HG03439 (cell line): Measurements from ENCODE around the gene MSI2.
A peak's percentile ranks its signal among the peaks of the same experiment; 100 is the strongest.
"Not testable (repeated sequence)": the region's sequence is repeated elsewhere in the genome, so short reads cannot be mapped to it uniquely, and the experiment has no call there.

Experiments used
- ATAC-seq: cut with Tn5 transposase; IDR thresholded peaks from one replicate; pipeline ENCODE4 v1.9.1; 2021; ENCODE audit warnings: mild to moderate bottlenecking, moderate library complexity; ENCODE audit not compliant: unreplicated experiment

The MSI2 gene

DNA sequence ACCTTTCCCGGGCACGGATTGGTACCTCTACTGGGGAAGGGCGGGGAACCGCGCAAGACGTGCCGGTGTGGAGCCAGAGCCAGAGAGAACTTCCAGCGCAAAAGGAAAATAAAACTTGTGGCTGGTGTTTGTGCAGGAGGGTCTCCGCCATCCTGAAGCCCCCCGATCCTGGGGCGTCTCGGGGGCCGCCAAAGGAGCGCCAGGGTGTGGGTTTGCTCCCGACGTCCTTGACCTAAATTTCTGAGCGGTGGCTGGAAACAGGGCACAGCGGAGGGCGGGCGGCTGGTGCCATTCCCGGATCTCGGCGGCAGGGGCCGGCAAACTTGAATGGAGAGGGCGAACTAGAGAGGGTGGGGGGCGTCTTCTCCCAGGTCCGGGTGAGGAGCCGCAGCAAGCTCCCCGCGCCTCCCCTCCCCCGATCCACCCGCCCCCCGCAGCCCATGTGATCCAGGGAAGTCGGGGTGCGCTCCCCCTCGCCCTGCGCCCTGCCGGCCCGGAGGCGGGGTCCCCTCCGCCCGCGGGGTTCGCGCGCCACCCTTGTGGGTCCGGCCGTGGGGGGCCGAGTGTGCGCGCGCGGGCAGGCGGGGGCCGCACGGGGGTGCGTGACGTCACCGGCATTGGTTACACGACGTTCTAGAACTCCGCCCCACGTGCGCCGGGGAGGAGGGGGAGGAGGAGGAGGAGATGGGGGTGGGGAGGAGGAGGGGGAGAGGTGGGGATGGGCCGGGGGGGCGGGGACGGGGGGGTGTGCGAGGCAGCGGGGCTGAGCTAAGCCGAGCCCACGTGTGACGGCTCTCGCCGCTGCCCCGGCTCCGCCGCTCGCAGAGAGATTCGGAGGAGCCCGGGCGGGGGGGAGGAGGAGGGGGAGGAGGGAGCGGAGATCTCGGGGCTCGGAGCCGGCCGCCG, at the start of gene MSI2:
TSS of gene MSI2 (plus strand) at position 748 of the 906 bp plus-strand sequence. CDS start 220 bp downstream, outside the sequence.
- ATAC-seq = peak; percentile 71

DNA sequence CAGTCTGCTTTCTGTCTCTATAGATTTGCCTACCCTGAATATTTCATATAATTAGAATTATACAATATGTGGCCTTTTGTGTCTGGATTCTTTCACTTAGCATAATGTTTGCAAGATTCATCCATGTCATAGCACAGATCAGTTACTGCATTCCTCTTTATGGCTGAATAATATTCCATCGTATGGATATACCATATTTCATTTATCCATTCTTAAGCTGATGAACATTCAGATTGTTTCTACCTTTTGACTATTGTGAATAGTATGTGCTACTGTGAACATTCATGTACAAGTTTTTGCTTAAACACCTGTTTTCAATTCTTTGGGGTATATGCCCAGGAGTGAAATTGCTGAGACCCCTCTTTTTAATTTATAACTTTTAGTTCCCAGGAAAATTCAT, 49.4 kb upstream of the MSI2 start:
- no peak for ATAC-seq

DNA sequence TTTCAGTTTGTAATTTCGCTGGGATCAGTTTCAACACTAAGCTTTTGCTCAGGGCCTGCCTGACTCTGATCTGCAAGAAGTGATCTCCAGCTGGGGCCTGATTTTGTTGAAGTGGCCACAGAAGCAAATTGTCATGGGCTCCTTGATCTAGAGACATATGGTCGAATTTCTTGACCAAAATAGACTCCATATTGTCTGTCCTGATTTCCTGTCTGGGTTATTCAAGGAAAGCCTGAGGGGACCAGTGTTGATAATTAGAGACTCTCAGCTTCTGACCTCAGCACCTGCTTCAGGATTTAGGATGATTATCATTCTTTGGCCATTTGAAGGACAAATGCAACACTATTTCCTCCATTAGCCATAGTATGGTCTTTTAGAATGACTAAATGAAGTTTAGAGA, 48.9 kb upstream of the MSI2 start:
- ATAC-seq = no peak

DNA sequence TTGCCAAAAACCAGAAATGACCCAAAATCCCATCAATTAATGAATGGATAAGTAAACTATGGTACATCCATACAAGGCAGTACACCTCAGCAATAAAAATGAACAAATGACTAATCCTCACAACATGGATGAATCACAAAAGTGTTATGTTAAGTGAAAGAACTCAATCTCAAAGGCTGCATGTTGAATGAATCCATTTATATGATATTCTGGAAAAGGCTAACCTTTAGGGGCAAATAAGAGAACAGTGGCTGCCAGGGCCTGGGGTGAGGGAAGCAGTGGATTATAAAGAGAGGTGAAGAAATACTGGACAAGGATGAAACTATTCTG, 46.1 kb upstream of the MSI2 start:
- ATAC-seq = no peak

DNA sequence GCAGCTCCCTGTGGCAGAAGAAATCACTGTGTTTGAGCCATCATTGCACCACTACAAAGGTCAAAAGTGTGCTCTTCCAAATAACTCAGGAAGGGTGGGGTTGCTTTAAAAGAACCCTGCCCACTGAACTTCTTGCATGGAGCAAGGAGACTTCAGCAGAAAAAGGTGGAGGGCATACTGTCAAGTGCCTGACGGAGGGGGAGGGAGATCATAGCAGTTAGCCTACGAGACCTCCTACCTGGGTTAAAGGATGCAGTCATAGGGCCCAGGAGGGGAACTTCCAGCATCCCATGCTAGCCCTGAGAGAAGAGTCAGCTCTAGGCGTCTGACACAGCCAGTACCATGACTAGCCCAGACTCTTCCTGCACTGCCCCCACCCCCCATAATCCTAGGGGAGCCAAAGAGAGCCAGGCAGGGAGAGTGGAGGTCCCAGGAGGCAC, 45.3 kb upstream of the MSI2 start:
- ATAC-seq = no peak

DNA sequence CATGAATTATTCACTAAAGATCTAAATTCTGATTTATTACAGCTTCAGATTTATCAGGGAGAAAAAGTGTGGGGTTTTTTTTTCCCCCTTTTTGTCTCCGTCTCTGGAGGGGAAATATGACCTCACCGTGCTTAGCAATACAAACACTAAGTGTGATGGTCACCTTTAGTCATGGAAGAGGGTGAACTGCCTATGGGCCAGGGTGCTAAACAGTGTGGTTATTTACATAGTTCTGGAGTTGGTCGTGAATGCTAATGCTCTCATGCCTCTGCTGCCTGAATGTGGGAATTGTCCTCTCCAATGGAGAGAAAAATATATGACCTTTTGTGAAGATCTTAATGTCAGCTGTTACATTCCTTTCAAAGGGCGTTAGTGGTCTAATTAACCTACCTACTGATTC, 44.8 kb upstream of the MSI2 start:
- no peak for ATAC-seq

DNA sequence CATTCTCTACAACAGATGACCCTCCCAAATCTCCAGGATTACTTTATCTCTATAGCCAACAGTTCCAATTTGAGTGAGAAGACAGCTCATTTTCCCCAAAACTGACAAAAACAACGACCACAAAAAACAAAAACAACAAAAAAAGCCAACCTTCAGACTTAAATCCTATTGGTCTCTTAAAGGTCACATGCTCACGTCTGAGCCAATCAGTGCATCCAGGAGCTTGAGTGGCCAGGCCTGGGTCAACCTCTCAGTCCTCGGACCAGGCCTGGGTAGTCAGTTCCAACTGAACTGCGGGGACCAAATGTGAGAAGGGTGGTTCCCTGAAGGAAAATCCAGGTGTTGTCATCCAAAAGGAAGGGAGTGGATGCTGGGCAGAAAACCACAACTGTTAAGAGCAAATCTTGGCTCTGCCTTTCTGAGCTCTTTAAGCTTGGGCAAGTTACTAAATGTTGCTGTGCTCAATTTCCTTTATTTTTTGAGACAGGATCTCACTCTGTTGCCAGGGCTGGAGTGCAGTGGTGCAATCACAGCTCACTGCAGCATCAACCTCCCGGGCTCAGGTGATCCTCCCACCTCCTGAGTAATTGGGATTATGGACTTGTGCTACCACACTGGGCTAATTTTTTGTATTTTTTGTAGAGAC, 43.0 kb upstream of the MSI2 start:
- no peak for ATAC-seq

DNA sequence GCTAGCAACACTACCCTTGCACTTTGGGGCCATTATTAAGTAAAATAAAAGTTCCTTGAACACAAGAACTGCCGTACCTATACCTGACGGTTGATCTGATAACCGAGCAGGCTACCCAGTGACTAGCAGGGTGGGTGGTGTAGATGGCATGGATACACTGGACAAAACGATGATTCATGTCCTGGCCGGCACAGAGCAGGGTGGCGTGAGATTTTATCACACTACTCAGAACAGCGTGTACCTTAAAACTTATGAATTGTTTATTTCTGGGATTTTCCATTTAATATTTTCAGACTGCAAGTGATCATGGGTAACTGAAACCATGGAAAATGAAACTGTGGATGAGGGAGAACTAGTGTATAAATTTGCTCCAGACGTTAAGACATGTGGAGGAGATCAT, 41.0 kb upstream of the MSI2 start:
- no peak for ATAC-seq

DNA sequence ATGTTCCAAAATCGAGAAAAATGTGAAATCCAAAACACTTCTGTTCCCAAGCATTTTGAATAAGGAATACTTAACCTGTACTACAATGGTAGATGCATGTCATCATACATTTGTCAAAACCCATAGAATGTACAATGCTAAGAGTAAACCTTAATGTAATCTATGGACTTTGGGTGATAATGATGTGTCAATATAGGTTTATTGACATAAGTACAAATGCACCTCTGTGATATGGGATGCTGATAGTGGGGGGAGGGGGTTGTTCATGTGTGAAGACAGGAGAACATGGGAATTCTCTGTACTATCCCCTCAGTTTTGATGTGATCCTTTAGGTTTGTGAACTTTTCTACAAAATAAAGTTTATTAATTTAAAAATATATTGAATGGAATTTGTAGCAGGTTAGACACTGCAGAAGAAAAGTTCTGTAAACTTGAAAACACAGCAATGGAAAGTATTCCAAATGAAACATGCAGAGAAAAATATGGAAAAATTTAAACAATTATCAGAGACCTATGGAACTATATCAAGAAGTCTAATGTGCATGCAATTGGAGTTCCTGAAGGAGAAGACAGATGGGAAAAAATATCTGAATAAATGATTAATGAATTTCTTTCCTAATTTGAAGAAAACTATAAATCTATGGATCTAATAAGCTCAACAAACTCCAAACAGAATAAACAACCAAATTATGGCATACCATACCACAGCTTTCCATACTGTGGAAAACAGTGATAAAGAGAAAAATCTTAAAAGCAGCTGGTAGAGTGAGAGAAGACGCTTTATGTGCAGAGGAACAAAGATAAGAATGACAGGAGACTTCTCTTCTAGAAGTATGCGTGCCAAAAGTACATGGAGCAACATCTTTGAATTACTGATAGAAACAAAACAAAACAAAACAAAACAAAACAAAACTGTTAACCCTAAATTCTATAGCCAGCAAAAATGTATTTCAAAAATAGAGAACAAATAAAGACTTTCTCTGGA, 34.7 kb upstream of the MSI2 start:
- no peak for ATAC-seq

DNA sequence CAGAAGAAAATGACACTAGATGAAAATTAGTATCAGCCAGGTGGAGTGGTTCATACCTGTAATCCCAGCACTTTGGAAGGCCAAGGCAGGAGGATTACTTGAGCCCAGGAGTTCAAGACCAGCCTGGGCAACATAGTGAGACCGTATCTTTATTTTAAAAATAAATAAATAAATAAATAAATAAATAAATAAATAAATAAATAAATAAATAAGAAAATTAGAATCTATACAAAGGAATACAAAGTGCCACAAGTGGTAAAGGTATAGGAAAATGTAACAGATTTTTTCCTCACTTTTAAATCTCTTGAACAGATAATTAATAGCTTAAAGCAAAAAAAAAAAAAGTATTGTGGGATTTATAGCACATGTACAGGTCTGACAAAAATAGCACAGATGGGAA, 33.9 kb upstream of the MSI2 start:
- not testable (repeated sequence) for ATAC-seq

DNA sequence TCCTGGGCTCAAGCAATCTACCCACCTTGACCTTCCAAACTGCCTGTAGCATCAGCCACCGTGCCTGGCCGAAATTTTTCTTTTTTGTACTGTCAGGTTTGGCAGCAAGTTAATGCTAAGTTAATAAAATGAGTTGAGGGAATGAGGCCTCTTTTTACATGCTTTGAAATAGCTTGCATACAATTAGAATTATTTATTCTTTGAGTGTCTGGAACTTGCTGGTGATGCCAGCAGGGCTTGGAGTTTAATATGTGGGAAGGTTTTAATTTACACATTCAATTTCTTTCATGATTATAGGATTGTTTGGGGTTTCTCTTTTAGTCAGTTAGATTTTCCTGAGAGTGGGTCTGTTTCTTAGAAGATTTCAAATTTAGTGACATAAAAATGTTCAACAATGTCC, 31.2 kb upstream of the MSI2 start:
- no peak for ATAC-seq

DNA sequence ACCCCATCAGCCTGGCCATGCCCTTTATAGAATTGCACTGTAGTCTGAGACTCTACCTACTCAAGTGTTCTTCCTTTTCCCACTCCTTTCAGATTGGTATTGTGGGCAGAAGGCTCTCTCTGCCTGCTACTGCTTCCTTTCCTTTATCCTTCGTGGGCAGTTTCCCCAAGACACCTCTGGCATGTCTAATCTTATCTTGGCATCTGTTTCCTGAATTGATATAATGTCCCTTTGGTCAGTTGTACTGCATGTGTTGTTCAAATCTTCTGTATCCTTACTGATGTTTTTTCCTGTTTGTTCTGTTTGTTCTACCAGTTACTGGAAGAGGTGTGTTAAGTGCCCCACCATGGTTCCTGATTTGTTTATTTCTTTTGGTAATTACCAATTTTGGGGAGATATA, 29.5 kb upstream of the MSI2 start:
- no peak for ATAC-seq

DNA sequence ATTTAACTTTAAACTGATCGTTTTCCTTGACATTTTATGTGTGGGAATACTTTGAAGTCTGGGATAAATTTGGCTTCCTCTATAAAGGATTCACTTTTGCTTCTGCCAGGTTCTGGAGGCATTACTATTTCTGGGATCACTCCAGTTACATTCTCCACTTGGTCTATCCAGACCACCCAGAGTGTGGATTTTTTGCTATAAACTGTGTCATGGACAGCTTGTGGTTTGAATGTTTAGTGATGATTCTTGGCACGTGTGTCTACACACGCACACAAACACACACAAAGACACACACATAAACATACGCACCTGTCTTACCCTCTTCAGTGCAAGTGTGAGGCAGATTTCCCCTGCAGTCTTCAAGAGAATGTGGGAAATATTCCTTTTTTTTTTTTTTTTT, 27.4 kb upstream of the MSI2 start:
- no peak for ATAC-seq

DNA sequence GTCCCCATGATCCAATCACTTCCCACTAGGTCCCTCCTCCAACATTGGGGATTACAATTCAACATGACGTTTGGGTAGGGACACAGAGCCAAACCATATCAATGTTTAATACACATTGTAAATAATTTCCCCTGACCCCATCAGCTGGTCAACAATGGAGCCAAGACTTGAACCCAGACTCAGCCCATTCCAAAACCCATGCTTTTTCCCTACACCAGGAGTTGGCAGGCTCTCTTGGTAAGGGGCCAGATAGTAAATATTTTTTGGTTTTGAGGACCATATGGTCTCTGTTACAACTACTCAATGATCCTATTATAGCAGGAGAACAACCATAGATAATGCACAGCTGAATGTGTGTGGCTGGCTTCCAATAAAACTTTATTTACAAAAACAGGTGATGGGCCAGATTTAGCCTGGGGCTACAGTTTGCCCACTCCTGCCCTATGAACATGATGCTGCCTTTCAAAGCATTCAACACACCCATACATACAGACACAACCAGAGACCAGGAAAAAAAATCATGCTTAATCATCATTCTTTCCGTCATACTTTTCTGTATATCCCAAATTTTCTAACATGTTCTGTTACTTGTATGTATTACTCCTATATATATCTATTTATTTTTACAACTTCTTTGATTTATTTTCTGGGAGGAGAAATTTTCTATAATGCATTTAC, 22.1 kb upstream of the MSI2 start:
- no peak for ATAC-seq

DNA sequence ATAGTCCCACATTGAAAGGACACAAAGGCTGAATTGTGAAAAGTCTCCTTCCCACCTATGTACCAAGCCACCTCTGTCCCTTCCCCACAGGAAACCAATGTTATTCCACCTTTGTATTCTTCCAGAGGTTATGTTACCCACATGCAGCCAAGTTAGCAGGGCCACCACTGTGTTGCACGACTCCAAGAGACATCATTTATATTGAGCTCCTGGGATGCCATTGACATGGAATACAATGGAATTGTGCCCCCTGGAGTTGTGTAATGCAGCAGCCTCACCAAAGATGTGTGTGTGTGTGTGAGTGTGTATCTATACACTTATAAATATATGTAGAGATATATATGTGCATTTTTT, 21.6 kb upstream of the MSI2 start:
- ATAC-seq = no peak

DNA sequence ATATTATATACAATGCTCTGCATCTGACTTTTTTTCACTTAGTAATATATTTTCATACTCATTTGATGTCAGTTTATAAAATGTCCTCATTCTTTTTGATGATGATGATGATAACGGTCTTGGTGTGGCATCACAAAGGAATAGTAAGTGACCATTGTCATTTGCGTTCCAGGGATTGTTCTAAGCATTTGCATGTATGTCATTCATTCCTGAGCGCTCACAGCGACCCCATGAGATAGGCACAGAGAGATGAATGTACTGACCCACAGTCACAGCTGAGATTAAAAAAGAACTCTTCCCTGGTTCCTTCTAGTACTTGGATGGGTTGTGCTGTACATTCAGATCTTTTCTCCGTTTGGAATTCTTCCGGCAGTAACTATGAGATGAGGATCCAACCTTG, 21.2 kb upstream of the MSI2 start:
- ATAC-seq = no peak

DNA sequence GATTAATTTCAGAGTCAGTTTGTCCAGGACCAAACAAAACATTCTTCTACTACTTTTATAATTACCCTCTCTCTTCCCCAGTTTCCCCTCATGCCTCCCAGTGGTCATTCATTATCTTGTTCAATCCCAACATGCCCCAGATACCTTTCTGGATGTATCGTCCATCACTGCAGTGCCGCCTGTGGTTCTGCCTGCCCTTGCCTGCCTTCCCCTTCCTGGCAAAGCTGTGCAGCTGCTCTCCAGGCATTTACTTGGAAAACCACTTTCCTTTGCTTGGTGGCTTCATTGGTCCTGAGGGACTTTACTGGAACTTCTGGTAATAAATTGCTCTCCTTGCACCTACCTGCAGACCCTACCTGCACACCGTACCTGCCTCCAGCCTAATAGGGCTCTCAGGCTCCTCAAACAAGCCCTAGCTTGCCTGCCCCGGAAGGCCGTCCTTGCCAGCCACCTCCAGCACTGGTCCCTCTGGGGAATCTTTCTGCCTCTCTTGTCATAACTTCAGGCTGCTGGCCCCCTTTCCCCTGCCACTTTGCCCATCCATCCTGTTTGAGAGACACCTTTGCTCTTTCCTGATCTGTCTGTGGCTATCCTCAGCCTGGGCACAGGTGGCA, 19.5 kb upstream of the MSI2 start:
- ATAC-seq = no peak

DNA sequence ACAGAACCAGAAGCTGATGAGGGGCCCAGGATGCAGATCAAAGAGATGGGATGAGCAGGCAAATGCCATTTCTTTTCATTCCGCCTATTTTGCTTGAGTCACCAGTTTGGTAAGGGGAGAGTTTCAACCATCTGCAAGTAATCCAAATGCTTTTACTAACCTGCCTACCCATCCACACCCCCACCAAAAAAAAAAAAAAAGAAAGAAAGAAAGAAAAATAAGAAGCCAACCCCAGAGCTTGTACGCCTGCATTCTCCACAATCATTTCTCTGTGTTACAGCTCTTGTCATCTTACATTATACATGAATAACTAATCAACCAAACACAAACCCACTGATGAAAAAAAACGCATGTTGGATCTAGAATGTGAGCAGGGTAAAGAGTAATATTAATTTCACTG, 15.7 kb upstream of the MSI2 start:
- no peak for ATAC-seq

DNA sequence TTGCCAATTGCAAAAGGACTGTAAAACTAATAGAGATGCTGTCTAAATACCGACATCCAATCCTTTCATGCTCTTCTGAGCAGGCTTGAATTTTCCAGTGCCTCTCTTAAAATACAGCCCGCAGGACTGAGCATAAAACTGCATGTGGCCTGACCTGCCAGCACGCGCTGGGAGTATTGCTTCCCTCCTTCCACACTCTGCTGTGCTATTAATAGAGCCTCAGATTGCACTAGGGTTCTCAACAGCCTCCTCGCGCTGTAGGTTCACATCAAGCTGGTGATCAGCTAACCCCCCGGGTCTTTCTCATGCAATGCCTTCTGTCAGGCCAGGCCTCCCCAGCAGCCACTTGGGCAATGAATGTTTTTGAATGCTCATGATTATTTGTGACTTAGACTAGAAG, 14.2 kb upstream of the MSI2 start:
- no peak for ATAC-seq

DNA sequence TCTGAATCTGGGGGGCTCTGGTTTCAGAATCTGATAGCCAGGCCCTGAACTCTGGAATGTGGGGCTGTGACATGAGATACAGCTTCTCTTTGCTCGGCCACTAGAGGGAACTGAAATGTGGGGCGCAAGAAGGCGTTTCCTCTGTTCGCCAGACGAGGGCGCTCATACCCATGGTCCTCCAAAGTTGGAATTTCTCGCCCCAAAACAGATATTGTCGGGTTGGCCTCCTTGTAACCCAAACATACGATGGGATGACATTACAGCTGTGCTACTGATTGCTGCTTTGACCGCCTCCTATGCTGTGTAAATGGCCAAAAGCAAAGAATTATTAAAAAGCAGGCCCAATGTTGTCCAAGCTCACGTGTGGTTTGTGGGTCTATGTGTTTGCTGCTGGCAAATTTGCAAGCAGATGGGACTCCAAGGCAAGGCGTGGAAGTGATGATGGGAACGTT, 13.1 kb upstream of the MSI2 start:
- ATAC-seq = no peak
